GM12878 (cell line): ENCODE measurements around the gene THEM4. TPM values are rescaled to one million over a fixed set of nuclear protein-coding genes. Genes with fewer than 3 reads are reported as not detected.

Experiments
- ATAC-seq: fragments of 200-7000 bp; cut with Tn5 transposase; 3 replicates; pipeline ENCODE4 v1.9.1; 2020; ENCODE audit warnings: mild to moderate bottlenecking, moderate library complexity
- BruUV-seq: library from RNA; stranded (reverse); fragments of 400-500 nt; replicated peaks from 2 replicates; lab custom pipeline; 2021; lab: Mats Ljungman, UMichigan
- CTCF ChIA-PET: fragments of 300-600 bp; sonication (Branson Sonifier 250); formaldehyde crosslinking; extraction: SDS; loops from one replicate; lab custom pipeline; 2021; ENCODE audit warnings: inconsistent platforms; lab: Yijun Ruan, JAX
- POLR2A ChIA-PET: fragments of 350-600 bp; formaldehyde crosslinking; extraction: SDS; loops from one replicate; lab custom pipeline; 2021; ENCODE audit warnings: inconsistent platforms; lab: Charles Lee
- RAD21 ChIA-PET: fragments of 300-600 bp; sonication (Branson Sonifier 250); formaldehyde crosslinking; loops from one replicate; lab custom pipeline; 2023; ENCODE audit warnings: antibody characterized with exemption; ENCODE audit not compliant: unreplicated experiment; lab: Charles Lee
- SMC1A ChIA-PET: fragments of 300-600 bp; sonication (Branson Sonifier 250); formaldehyde crosslinking; loops from one replicate; lab custom pipeline; 2023; ENCODE audit not compliant: unreplicated experiment, uncharacterized antibody; lab: Charles Lee
- DNase-seq: peaks from one replicate; pipeline ENCODE4 v3.0.0-alpha.2; 2011; ENCODE audit warnings: low read depth, low spot score
- FAIRE-seq: peaks from 3 replicates; lab custom pipeline; 2011; peaks lifted over from hg19 to GRCh38; lab: Jason Lieb, UNC
- H2AFZ ChIP-seq: 2 replicates; pipeline ENCODE4 v1.6.0; 2011; ENCODE audit warnings: low read depth, low read length, control low read depth; ENCODE audit not compliant: control insufficient read depth
- H3K27ac ChIP-seq: 2 replicates; pipeline ENCODE4 v1.5.1; 2011; ENCODE audit warnings: control low read depth; ENCODE audit not compliant: control insufficient read depth, insufficient read depth
- H3K27me3 ChIP-seq, 2 experiments: replicated peaks in 1 of 2; 2 replicates each; pipeline versions ENCODE4 v1.6.0 to v1.6.1; 2011; ENCODE audit warnings: low read length in 1 of 2; ENCODE audit not compliant: control insufficient read depth in 2 of 2, insufficient read depth in 2 of 2
- H3K36me3 ChIP-seq, 2 experiments: 2 replicates each; pipeline ENCODE4 v1.5.1; 2011; ENCODE audit warnings: low read length in 1 of 2; ENCODE audit not compliant: control insufficient read depth in 2 of 2, insufficient read depth in 2 of 2
- H3K4me1 ChIP-seq: 2 replicates; pipeline ENCODE4 v1.6.1; 2011; ENCODE audit warnings: mild to moderate bottlenecking, low read length, moderate library complexity, mixed read lengths; ENCODE audit not compliant: control insufficient read depth, insufficient read depth
- H3K4me2 ChIP-seq: 2 replicates; pipeline ENCODE4 v1.6.0; 2011; ENCODE audit warnings: control low read depth; ENCODE audit not compliant: control insufficient read depth, insufficient read depth
- H3K4me3 ChIP-seq: fragments of 200-600 bp; sonication (generic); 2 replicates; pipeline ENCODE4 v1.5.1; 2016
- H3K79me2 ChIP-seq: 2 replicates; pipeline ENCODE4 v1.6.0; 2011; ENCODE audit warnings: low read length; ENCODE audit not compliant: control insufficient read depth, insufficient read depth
- H3K9ac ChIP-seq: 2 replicates; pipeline ENCODE4 v1.8.0; 2011; ENCODE audit warnings: low read length, control low read depth, mixed read lengths; ENCODE audit not compliant: control insufficient read depth, insufficient read depth
- H3K9me3 ChIP-seq: replicated peaks from 3 replicates; pipeline ENCODE4 v1.5.1; 2011; ENCODE audit warnings: mild to moderate bottlenecking, low read length; ENCODE audit not compliant: control insufficient read depth, insufficient read depth
- H4K20me1 ChIP-seq: 2 replicates; pipeline ENCODE4 v1.6.0; 2011; ENCODE audit not compliant: control insufficient read depth, insufficient read depth
- BCL11A ChIP-seq: IDR thresholded peaks from 2 replicates; pipeline ENCODE4 v1.6.1; 2011; ENCODE audit warnings: low read depth, low read length
- IKZF1 ChIP-seq: fragments of 450-650 bp; conservative IDR thresholded peaks from 2 replicates; pipeline ENCODE4 v1.6.1; 2017; ENCODE audit warnings: antibody characterized with exemption, mild to moderate bottlenecking
- MEF2B ChIP-seq: fragments of 450-650 bp; IDR thresholded peaks from 2 replicates; pipeline ENCODE4 v1.6.1; 2018; ENCODE audit warnings: mild to moderate bottlenecking, moderate library complexity; ENCODE audit not compliant: partially characterized antibody, poor library complexity, severe bottlenecking
- NBN ChIP-seq: fragments of 450-650 bp; IDR thresholded peaks from 2 replicates; pipeline ENCODE4 v1.6.1; 2016
- RELA ChIP-seq: fragments of 450-650 bp; IDR thresholded peaks from 2 replicates; pipeline ENCODE4 v1.8.0; 2014; ENCODE audit warnings: borderline replicate concordance; ENCODE audit not compliant: partially characterized antibody
- SUPT20H ChIP-seq: IDR thresholded peaks from 2 replicates; pipeline ENCODE4 v1.6.1; 2011; ENCODE audit warnings: low read depth, mild to moderate bottlenecking, low read length, moderate library complexity, borderline replicate concordance; ENCODE audit not compliant: control insufficient read depth
- WRNIP1 ChIP-seq: IDR thresholded peaks from 2 replicates; pipeline ENCODE4 v1.6.1; 2011; ENCODE audit warnings: low read depth, low read length, improper control_type of control experiment, borderline replicate concordance
- WGBS: methylation state at CpG from one replicate; pipeline ENCODE4 v1.1.6; 2016; ENCODE audit warnings: low lambda C conversion rate; ENCODE audit not compliant: insufficient replicate concordance, insufficient coverage; ENCODE audit errors: missing lambda C conversion rate; 5-methylcytosine and 5-hydroxymethylcytosine counted together
- in situ Hi-C: fragments of 300-500 bp; cut with MboI; formaldehyde crosslinking; loops from 9 replicates; pipeline ENCODE4 v1.14.3; 2018; ENCODE audit warnings: mixed read lengths
- intact Hi-C: fragments of 100-400 bp; cut with micrococcal nuclease; formaldehyde crosslinking; loops from one replicate; pipeline ENCODE4 v1.14.2; 2022; ENCODE audit not compliant: unreplicated experiment
- polyA plus RNA-seq, 11 experiments: library from polyadenylated mRNA; depleted of rRNA in 4 of 11; unstranded in 6 of 11; stranded (reverse) in 5 of 11; fragments of >200 nt; fragmentation: Nextera tagmentation in 4 of 11; fragmentation: Illumina TruSeq in 1 of 11; extraction: Ambion mirVana in 4 of 11; extraction: Trizol in 1 of 11; gene quantifications; 1 replicate in 1 of 11; 2 replicates in 10 of 11; pipeline versions ENCODE4 v1.2.1 to v1.2.3, GENCODE V29; 2011 to 2016; ENCODE audit warnings: inconsistent platforms in 2 of 11, missing spikeins in 2 of 11, low read depth in 1 of 11
- total RNA-seq, 4 experiments: library from RNA; depleted of rRNA in 3 of 4; stranded (reverse); fragments of >200 nt in 3 of 4; fragmentation: Illumina TruSeq in 1 of 4; extraction: Trizol in 1 of 4; gene quantifications; 2 replicates each; pipeline versions ENCODE4 v1.2.1 to v1.2.3, GENCODE V29; 2013 to 2021
- TF ChIP-seq, protein P1 (sequence below): IDR thresholded peaks from 2 replicates; pipeline ENCODE4 v1.6.1; 2012; ENCODE audit warnings: improper control_type of control experiment, low read depth, low read length; ENCODE audit not compliant: insufficient replicate concordance
- TF ChIP-seq, protein P2 (sequence below): fragments of 450-650 bp; IDR thresholded peaks from 2 replicates; pipeline ENCODE4 v1.6.1; 2017; ENCODE audit warnings: borderline replicate concordance
- TF ChIP-seq, protein P3 (sequence below): fragments of 450-650 bp; IDR thresholded peaks from 2 replicates; pipeline ENCODE4 v1.6.1; 2016; ENCODE audit warnings: mild to moderate bottlenecking
- TF ChIP-seq, protein P4 (sequence below): IDR thresholded peaks from 2 replicates; pipeline ENCODE4 v1.6.1; 2012; ENCODE audit warnings: low read depth, low read length, improper control_type of control experiment
- TF ChIP-seq, protein P5 (sequence below): fragments of 450-650 bp; formaldehyde crosslinking; IDR thresholded peaks from 2 replicates; pipeline ENCODE4 v1.4.0; 2022; ENCODE audit warnings: mild to moderate bottlenecking, moderate library complexity

THEM4 gene
- total and polyA plus RNA-seq, 10 of the 15 experiments (the other 5 are each of a cell fraction or from before 2014, with no cell fraction given), result 3.4 to 30.8 (median 17.9) TPM

DNA sequence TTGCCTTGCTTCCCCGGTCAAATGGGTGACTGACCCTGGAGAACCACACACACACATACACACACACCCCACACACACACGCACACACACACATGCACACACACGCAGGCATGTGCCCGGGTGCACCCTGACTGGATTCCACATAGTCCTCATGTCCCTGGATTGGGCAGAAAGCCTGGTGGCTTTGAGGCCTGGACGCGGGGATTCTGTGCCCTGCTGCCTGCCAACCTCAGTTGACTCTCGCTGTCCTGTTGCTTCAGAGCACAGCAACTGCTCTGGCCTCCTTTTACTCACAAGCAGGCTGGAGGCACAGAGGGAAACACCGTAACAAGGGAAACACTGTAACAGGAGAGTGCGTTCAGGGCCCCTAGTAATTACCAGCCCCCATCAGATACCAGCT, 84.1 kb downstream of the THEM4 start:
- in situ Hi-C loops, result no loop called here
- no peak for DNase-seq
- H3K4me2 ChIP-seq, result no peak overlapping the region
- H3K79me2 ChIP-seq, result no peaks in the 10 kb centered on the region
- CTCF ChIA-PET, result no interaction called here
- H3K9ac ChIP-seq, result no peak overlapping the region
- H3K9me3 ChIP-seq, result no peaks in the 10 kb centered on the region
- H3K4me3 ChIP-seq, result no peak overlapping the region
- H4K20me1 ChIP-seq, result no peaks in the 10 kb centered on the region
- SMC1A ChIA-PET, result no interaction called here
- BruUV-seq, result no TSS peak
- H3K27ac ChIP-seq, result no peak overlapping the region
- TF ChIP-seq, protein P1, sequence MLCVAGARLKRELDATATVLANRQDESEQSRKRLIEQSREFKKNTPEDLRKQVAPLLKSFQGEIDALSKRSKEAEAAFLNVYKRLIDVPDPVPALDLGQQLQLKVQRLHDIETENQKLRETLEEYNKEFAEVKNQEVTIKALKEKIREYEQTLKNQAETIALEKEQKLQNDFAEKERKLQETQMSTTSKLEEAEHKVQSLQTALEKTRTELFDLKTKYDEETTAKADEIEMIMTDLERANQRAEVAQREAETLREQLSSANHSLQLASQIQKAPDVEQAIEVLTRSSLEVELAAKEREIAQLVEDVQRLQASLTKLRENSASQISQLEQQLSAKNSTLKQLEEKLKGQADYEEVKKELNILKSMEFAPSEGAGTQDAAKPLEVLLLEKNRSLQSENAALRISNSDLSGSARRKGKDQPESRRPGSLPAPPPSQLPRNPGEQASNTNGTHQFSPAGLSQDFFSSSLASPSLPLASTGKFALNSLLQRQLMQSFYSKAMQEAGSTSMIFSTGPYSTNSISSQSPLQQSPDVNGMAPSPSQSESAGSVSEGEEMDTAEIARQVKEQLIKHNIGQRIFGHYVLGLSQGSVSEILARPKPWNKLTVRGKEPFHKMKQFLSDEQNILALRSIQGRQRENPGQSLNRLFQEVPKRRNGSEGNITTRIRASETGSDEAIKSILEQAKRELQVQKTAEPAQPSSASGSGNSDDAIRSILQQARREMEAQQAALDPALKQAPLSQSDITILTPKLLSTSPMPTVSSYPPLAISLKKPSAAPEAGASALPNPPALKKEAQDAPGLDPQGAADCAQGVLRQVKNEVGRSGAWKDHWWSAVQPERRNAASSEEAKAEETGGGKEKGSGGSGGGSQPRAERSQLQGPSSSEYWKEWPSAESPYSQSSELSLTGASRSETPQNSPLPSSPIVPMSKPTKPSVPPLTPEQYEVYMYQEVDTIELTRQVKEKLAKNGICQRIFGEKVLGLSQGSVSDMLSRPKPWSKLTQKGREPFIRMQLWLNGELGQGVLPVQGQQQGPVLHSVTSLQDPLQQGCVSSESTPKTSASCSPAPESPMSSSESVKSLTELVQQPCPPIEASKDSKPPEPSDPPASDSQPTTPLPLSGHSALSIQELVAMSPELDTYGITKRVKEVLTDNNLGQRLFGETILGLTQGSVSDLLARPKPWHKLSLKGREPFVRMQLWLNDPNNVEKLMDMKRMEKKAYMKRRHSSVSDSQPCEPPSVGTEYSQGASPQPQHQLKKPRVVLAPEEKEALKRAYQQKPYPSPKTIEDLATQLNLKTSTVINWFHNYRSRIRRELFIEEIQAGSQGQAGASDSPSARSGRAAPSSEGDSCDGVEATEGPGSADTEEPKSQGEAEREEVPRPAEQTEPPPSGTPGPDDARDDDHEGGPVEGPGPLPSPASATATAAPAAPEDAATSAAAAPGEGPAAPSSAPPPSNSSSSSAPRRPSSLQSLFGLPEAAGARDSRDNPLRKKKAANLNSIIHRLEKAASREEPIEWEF, result no peak
- TF ChIP-seq, protein P2, sequence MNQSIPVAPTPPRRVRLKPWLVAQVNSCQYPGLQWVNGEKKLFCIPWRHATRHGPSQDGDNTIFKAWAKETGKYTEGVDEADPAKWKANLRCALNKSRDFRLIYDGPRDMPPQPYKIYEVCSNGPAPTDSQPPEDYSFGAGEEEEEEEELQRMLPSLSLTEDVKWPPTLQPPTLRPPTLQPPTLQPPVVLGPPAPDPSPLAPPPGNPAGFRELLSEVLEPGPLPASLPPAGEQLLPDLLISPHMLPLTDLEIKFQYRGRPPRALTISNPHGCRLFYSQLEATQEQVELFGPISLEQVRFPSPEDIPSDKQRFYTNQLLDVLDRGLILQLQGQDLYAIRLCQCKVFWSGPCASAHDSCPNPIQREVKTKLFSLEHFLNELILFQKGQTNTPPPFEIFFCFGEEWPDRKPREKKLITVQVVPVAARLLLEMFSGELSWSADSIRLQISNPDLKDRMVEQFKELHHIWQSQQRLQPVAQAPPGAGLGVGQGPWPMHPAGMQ, result no peak
- TF ChIP-seq, protein P3, sequence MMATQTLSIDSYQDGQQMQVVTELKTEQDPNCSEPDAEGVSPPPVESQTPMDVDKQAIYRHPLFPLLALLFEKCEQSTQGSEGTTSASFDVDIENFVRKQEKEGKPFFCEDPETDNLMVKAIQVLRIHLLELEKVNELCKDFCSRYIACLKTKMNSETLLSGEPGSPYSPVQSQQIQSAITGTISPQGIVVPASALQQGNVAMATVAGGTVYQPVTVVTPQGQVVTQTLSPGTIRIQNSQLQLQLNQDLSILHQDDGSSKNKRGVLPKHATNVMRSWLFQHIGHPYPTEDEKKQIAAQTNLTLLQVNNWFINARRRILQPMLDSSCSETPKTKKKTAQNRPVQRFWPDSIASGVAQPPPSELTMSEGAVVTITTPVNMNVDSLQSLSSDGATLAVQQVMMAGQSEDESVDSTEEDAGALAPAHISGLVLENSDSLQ, result no peak
- TF ChIP-seq NBN (no peak), SUPT20H (no peak), RELA (no peak), BCL11A (no peak), MEF2B (no peak), IKZF1 (no peak), WRNIP1 (no peak)
- TF ChIP-seq, protein P4, sequence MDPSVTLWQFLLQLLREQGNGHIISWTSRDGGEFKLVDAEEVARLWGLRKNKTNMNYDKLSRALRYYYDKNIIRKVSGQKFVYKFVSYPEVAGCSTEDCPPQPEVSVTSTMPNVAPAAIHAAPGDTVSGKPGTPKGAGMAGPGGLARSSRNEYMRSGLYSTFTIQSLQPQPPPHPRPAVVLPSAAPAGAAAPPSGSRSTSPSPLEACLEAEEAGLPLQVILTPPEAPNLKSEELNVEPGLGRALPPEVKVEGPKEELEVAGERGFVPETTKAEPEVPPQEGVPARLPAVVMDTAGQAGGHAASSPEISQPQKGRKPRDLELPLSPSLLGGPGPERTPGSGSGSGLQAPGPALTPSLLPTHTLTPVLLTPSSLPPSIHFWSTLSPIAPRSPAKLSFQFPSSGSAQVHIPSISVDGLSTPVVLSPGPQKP, result no peak
- TF ChIP-seq, protein P5, sequence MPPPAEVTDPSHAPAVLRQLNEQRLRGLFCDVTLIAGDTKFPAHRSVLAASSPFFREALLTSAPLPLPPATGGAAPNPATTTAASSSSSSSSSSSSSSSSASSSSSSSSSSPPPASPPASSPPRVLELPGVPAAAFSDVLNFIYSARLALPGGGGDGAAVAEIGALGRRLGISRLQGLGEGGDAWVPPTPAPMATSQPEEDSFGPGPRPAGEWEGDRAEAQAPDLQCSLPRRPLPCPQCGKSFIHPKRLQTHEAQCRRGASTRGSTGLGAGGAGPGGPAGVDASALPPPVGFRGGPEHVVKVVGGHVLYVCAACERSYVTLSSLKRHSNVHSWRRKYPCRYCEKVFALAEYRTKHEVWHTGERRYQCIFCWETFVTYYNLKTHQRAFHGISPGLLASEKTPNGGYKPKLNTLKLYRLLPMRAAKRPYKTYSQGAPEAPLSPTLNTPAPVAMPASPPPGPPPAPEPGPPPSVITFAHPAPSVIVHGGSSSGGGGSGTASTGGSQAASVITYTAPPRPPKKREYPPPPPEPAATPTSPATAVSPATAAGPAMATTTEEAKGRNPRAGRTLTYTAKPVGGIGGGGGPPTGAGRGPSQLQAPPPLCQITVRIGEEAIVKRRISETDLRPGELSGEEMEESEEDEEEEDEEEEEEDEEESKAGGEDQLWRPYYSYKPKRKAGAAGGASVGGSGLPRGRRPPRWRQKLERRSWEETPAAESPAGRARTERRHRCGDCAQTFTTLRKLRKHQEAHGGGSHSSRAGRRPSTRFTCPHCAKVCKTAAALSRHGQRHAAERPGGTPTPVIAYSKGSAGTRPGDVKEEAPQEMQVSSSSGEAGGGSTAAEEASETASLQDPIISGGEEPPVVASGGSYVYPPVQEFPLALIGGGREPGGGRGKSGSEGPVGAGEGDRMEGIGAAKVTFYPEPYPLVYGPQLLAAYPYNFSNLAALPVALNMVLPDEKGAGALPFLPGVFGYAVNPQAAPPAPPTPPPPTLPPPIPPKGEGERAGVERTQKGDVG, result no peak
- no peaks in the 10 kb centered on the region for H3K27me3 ChIP-seq
- intact Hi-C loops, result loop anchor here (2.0 kb wide), 1 partner anchor 28 kb away; the partner anchor contains the start of gene THEM5
- FAIRE-seq, result no peak
- H3K4me1 ChIP-seq, result peaks cover 10% of the 10 kb centered on the region
- H2AFZ ChIP-seq, result no peak overlapping the region
- ATAC-seq, result no peak
- no peaks in the 10 kb centered on the region for H3K36me3 ChIP-seq
- RAD21 ChIA-PET, result no interaction called here
- 66% methylated on average over 9 of the region's 9 CpGs for WGBS
- POLR2A ChIA-PET, result no interaction called here
